A673 (cell line): Measurements from ENCODE around the gene POLR1G.

Source experiments
- CTCF ChIP-seq: fragments of 300-800, 200-600 bp; sonication (generic); conservative IDR thresholded peaks from 2 replicates; pipeline ENCODE4 v1.5.1; 2017; ENCODE audit warnings: low read depth, mild to moderate bottlenecking, antibody characterized with exemption, low read length, moderate library complexity, mixed read lengths
- EZH2 ChIP-seq: fragments of 200-600 bp; sonication (generic); IDR thresholded peaks from 2 replicates; pipeline ENCODE4 v1.6.1; 2017; ENCODE audit warnings: borderline replicate concordance, low read depth, mild to moderate bottlenecking, mixed read lengths, antibody characterized with exemption, low read length; ENCODE audit not compliant: poor library complexity, severe bottlenecking

- no peak for TF ChIP-seq CTCF
- TF ChIP-seq EZH2: no peak
Observed at GRCh38 chr19:45420871-45421270, 14.4 kb downstream of the POLR1G start.
